Ascending aorta (tissue), 2 donors: ENCODE measurements around the gene GRK1. TPM values are rescaled to one million over a fixed set of nuclear protein-coding genes. Genes with fewer than 3 reads are reported as not detected.

Source experiments
- DNase-seq, 2 donors: peaks; one replicate each; pipeline ENCODE4 v3.0.0-alpha.2; 2019; ENCODE audit warnings: low spot score in 2 of 2
- H3K27ac ChIP-seq, 2 donors: fragments of 200-600 bp; sonication (generic); one replicate each; pipeline ENCODE4 v1.5.1; 2016 to 2017; ENCODE audit warnings: mild to moderate bottlenecking in 1 of 2
- H3K27me3 ChIP-seq: fragments of 200-600 bp; sonication (generic); one replicate; pipeline ENCODE4 v1.5.1; 2017
- H3K36me3 ChIP-seq, 2 donors: fragments of 200-600 bp; sonication (generic); one replicate each; pipeline ENCODE4 v1.5.1; 2016
- H3K4me1 ChIP-seq, 2 donors: fragments of 200-600 bp; sonication (generic); one replicate each; pipeline ENCODE4 v1.5.1; 2016 to 2017; ENCODE audit warnings: mild to moderate bottlenecking in 1 of 2
- H3K4me3 ChIP-seq, 2 donors: fragments of 200-600 bp; sonication (generic); one replicate each; pipeline ENCODE4 v1.5.1; 2016 to 2017; ENCODE audit warnings: mild to moderate bottlenecking in 1 of 2
- H3K9me3 ChIP-seq, 2 donors: fragments of 200-600 bp; sonication (generic); one replicate each; pipeline ENCODE4 v1.5.1; 2016
- CTCF ChIP-seq, 3 experiments: fragments of 200-600 bp in 2 of 3; fragments of 450-650 bp in 1 of 3; sonication (generic) in 2 of 3; IDR thresholded peaks; one replicate each; pipeline ENCODE4 v1.5.1; 2016 to 2019; ENCODE audit warnings: antibody characterized with exemption in 3 of 3, mild to moderate bottlenecking in 1 of 3, moderate library complexity in 1 of 3
- intact Hi-C: fragments of 100-400 bp; cut with DNase I; formaldehyde crosslinking; loops from one replicate; pipeline ENCODE4 v1.15.1; 2023
- total RNA-seq: library from RNA; depleted of rRNA; stranded (reverse); fragments of >200 nt; gene quantifications from one replicate; pipeline ENCODE4 v1.1.0, GENCODE V29; 2016

GRK1 gene
- total RNA-seq, 1 donor from 2014 or later, result not detected

GRCh38 chr13:113759525-113760137, 92.6 kb downstream of the GRK1 start:
- Histone ChIP-seq H3K27me3 (no peaks in the 10 kb centered on the region), H3K27ac (peak overlapping the region; percentile 63 to 79)
- intact Hi-C loops, result no loop called here

GRCh38 chr13:113761136-113761535, 94.1 kb downstream of the GRK1 start:
- H3K36me3 ChIP-seq, result no peaks in the 10 kb centered on the region
- H3K27ac ChIP-seq, result no peak overlapping the region
- no peaks in the 10 kb centered on the region for H3K9me3 ChIP-seq
- no peak for DNase-seq
- intact Hi-C loops, result no loop called here
- H3K4me1 ChIP-seq, result peaks cover 0 to 6% of the 10 kb centered on the region in 2 donors
- H3K27me3 ChIP-seq, result no peaks in the 10 kb centered on the region
- no peak for TF ChIP-seq CTCF (IDR thresholded peaks at IDR 0.05)
- H3K4me3 ChIP-seq, result no peak overlapping the region

More at GRCh38 chr13:113759525-113760137, 92.6 kb downstream of the GRK1 start:
- H3K9me3 ChIP-seq, result no peaks in the 10 kb centered on the region
- H3K4me3 ChIP-seq, result peak overlapping the region; percentile 76 to 87
- H3K36me3 ChIP-seq, result no peaks in the 10 kb centered on the region
- peaks cover 0 to 6% of the 10 kb centered on the region in 2 donors for H3K4me1 ChIP-seq
- no peak for TF ChIP-seq CTCF (IDR thresholded peaks at IDR 0.05)
- peak in 1 of 2 donors; percentile 69 for DNase-seq

GRCh38 chr13:113762075-113762474, 95.1 kb downstream of the GRK1 start:
- no peak for DNase-seq
- no peak overlapping the region for H3K4me3 ChIP-seq

GRCh38 chr13:113762538-113762937, 95.5 kb downstream of the GRK1 start:
- Histone ChIP-seq H3K27me3 (no peaks in the 10 kb centered on the region), H3K9me3 (no peaks in the 10 kb centered on the region), H3K36me3 (no peaks in the 10 kb centered on the region), H3K27ac (no peak overlapping the region), H3K4me3 (no peak overlapping the region), H3K4me1 (peaks cover 0 to 6% of the 10 kb centered on the region in 2 donors)
- intact Hi-C loops, result no loop called here
- no peak for DNase-seq
- no peak for TF ChIP-seq CTCF (IDR thresholded peaks at IDR 0.05)

More at GRCh38 chr13:113762075-113762474, 95.1 kb downstream of the GRK1 start:
- intact Hi-C loops, result no loop called here
- Histone ChIP-seq H3K36me3 (no peaks in the 10 kb centered on the region), H3K4me1 (peaks cover 0 to 6% of the 10 kb centered on the region in 2 donors), H3K27ac (no peak overlapping the region), H3K9me3 (no peaks in the 10 kb centered on the region), H3K27me3 (no peaks in the 10 kb centered on the region)
- no peak for TF ChIP-seq CTCF (IDR thresholded peaks at IDR 0.05)

- Histone ChIP-seq H3K27me3 (no peaks in the 10 kb centered on the region), H3K27ac (no peak overlapping the region), H3K9me3 (no peaks in the 10 kb centered on the region), H3K36me3 (no peaks in the 10 kb centered on the region), H3K4me3 (no peak overlapping the region), H3K4me1 (peaks cover 0 to 3% of the 10 kb centered on the region in 2 donors)
- no peak for TF ChIP-seq CTCF (IDR thresholded peaks at IDR 0.05)
- no peak for DNase-seq
- intact Hi-C loops, result no loop called here
Observed at GRCh38 chr13:113763254-113763653, 96.2 kb downstream of the GRK1 start.
